ENCODE data around the gene PRKCA.
"Not testable (repeated sequence)": the region's sequence is repeated elsewhere in the genome, so short reads cannot be mapped to it uniquely, and the experiment has no call there.

DNA sequence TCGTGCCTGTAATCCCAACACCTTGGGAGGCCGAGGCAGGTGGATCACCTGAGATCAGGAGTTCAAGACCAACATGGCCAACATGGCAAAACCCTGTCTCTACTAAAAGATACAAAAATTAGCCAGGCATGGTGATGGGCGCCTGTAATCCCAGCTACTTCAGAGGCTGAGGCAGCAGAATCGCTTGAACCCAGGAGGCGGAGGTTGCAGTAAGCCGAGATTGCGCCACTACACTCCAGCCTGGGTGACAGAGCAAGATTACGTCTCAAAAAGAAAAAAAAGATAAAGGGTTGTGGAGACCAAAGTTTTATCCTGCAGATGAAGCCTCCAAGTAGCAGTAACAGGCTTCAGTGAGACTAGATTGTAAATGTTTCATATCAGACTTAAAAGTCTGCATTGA lies 49.0 kb upstream of the PRKCA start:
- TF ChIP-seq, protein P1, sequence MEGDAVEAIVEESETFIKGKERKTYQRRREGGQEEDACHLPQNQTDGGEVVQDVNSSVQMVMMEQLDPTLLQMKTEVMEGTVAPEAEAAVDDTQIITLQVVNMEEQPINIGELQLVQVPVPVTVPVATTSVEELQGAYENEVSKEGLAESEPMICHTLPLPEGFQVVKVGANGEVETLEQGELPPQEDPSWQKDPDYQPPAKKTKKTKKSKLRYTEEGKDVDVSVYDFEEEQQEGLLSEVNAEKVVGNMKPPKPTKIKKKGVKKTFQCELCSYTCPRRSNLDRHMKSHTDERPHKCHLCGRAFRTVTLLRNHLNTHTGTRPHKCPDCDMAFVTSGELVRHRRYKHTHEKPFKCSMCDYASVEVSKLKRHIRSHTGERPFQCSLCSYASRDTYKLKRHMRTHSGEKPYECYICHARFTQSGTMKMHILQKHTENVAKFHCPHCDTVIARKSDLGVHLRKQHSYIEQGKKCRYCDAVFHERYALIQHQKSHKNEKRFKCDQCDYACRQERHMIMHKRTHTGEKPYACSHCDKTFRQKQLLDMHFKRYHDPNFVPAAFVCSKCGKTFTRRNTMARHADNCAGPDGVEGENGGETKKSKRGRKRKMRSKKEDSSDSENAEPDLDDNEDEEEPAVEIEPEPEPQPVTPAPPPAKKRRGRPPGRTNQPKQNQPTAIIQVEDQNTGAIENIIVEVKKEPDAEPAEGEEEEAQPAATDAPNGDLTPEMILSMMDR (IDR thresholded peaks at IDR 0.05; ENCODE audit: extremely low read depth in 1 of 2, insufficient read depth in 1 of 2, low read depth in 1 of 2, low read length in 2 of 2), result not testable (repeated sequence)
- TF ChIP-seq POLR2A (IDR thresholded peaks at IDR 0.05; ENCODE audit: low read depth, low read length); JUN (IDR thresholded peaks at IDR 0.05; ENCODE audit: borderline replicate concordance, insufficient read depth, insufficient read length, low read depth); POLR2AphosphoS5 (IDR thresholded peaks at IDR 0.05; ENCODE audit: insufficient read depth, low read depth, low read length): not testable (repeated sequence)
- TF ChIP-seq, protein P2, sequence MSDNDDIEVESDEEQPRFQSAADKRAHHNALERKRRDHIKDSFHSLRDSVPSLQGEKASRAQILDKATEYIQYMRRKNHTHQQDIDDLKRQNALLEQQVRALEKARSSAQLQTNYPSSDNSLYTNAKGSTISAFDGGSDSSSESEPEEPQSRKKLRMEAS (IDR thresholded peaks at IDR 0.05; ENCODE audit: insufficient read depth, insufficient read length), result not testable (repeated sequence)

Data from endothelial cell of umbilical vein (primary cell).